Esophagus squamous epithelium (tissue), 4 donors: ENCODE measurements around the gene ANKRD17.

Experiments used
- POLR2A ChIP-seq, 4 donors: fragments of 450-650 bp; IDR thresholded peaks; one replicate each; pipeline ENCODE4 v1.6.1; 2017; ENCODE audit warnings: antibody characterized with exemption in 4 of 4, mild to moderate bottlenecking in 4 of 4, moderate library complexity in 3 of 4
- TF ChIP-seq, protein P1 (sequence below), 6 experiments: fragments of 450-650 bp in 4 of 6; fragments of 200-600 bp in 2 of 6; sonication (generic) in 2 of 6; IDR thresholded peaks; one replicate each; pipeline ENCODE4 v1.5.1; 2016 to 2019; ENCODE audit warnings: antibody characterized with exemption in 6 of 6, mild to moderate bottlenecking in 4 of 6, moderate library complexity in 4 of 6

DNA sequence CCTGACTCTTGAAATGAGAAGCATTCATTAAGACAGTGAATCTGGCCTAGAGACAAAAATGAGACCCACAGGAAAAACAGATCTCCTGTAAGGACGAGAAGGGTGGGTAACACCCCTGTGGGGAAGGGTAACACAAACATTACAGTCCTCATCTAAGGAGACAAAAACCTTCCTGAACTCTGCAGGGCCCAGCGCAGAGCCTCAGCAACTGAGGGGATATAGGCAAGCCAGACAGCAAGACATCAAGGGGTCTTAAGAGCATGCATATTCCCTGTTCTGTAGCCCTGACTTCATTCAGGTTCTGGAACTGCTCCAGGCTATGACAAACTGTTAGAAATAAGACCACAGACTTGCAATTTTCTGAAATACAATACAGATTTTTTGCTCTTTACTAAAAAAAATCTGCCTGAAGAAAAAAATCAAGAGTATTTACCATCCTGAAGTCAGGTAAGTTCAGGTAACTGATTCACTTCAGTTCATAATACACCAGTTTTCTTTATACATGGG is 204.6 kb downstream of the ANKRD17 start:
- TF ChIP-seq, protein P1, sequence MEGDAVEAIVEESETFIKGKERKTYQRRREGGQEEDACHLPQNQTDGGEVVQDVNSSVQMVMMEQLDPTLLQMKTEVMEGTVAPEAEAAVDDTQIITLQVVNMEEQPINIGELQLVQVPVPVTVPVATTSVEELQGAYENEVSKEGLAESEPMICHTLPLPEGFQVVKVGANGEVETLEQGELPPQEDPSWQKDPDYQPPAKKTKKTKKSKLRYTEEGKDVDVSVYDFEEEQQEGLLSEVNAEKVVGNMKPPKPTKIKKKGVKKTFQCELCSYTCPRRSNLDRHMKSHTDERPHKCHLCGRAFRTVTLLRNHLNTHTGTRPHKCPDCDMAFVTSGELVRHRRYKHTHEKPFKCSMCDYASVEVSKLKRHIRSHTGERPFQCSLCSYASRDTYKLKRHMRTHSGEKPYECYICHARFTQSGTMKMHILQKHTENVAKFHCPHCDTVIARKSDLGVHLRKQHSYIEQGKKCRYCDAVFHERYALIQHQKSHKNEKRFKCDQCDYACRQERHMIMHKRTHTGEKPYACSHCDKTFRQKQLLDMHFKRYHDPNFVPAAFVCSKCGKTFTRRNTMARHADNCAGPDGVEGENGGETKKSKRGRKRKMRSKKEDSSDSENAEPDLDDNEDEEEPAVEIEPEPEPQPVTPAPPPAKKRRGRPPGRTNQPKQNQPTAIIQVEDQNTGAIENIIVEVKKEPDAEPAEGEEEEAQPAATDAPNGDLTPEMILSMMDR (IDR thresholded peaks at IDR 0.05): no peak
- TF ChIP-seq POLR2A (IDR thresholded peaks at IDR 0.05): no peak
